Activated naive CD8-positive, alpha-beta T cell treated with anti-CD3 and anti-CD28 coated beads, Interleukin-2, amount 50 U/mL, for 24 hours (primary cell): ENCODE results near the gene SLC27A4.

Experiments used
- ATAC-seq: fragments of 150-1000 bp; cut with Tn5 transposase; one replicate; pipeline ENCODE4 v1.10.0; 2021
- DNase-seq: peaks from one replicate; pipeline ENCODE4 v3.0.0; 2021
- H3K27ac Mint-ChIP-seq: one replicate; pipeline ENCODE4 v1.8.0; 2021; ENCODE audit warnings: mild to moderate bottlenecking, mixed read lengths
- H3K27me3 Mint-ChIP-seq: one replicate; pipeline ENCODE4 v1.8.0; 2021; ENCODE audit warnings: mixed read lengths
- H3K36me3 Mint-ChIP-seq: one replicate; pipeline ENCODE4 v1.8.0; 2021; ENCODE audit warnings: low read depth, mixed read lengths
- H3K4me1 Mint-ChIP-seq: one replicate; pipeline ENCODE4 v1.8.0; 2021; ENCODE audit warnings: mixed read lengths
- H3K4me3 Mint-ChIP-seq: one replicate; pipeline ENCODE4 v1.8.0; 2021; ENCODE audit warnings: mild to moderate bottlenecking, moderate library complexity, mixed read lengths
- H3K9me3 Mint-ChIP-seq: one replicate; pipeline ENCODE4 v1.8.0; 2021; ENCODE audit warnings: mixed read lengths

Gene SLC27A4

DNA sequence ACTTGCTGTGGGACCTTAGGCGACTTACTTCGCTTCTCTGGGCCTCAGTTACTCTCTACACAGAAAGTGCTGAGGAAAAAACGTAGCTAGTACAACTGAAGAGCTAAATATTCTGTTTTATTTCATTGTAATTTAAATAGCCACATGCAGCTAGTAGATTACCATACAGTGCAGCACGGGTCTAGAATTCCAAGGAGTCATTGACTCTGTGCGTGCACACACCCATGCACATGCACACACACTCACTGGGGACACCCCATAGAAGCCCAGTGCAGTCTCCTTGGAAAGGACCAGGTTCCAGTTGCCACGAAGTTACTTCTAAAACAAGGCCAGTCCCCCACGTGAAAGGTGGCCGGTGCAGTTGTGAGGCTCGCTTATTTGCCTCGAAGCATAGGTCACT, 47.8 kb downstream of the SLC27A4 start:
- Mint-ChIP-seq H3K4me3 (no peak overlapping the region), H3K36me3 (peaks cover 14% of the 10 kb centered on the region), H3K27ac (no peak overlapping the region), H3K4me1 (no peaks in the 10 kb centered on the region), H3K9me3 (no peaks in the 10 kb centered on the region), H3K27me3 (no peaks in the 10 kb centered on the region)
- ATAC-seq (no peak), DNase-seq (no peak)

GRCh38 chr9:128389395-128390149, 49.2 kb downstream of the SLC27A4 start:
- Mint-ChIP-seq H3K4me1 (no peaks in the 10 kb centered on the region), H3K27ac (no peak overlapping the region), H3K36me3 (peaks cover 17% of the 10 kb centered on the region), H3K27me3 (no peaks in the 10 kb centered on the region), H3K4me3 (no peak overlapping the region), H3K9me3 (no peaks in the 10 kb centered on the region)
- no peak for DNase-seq
- no peak for ATAC-seq

DNA sequence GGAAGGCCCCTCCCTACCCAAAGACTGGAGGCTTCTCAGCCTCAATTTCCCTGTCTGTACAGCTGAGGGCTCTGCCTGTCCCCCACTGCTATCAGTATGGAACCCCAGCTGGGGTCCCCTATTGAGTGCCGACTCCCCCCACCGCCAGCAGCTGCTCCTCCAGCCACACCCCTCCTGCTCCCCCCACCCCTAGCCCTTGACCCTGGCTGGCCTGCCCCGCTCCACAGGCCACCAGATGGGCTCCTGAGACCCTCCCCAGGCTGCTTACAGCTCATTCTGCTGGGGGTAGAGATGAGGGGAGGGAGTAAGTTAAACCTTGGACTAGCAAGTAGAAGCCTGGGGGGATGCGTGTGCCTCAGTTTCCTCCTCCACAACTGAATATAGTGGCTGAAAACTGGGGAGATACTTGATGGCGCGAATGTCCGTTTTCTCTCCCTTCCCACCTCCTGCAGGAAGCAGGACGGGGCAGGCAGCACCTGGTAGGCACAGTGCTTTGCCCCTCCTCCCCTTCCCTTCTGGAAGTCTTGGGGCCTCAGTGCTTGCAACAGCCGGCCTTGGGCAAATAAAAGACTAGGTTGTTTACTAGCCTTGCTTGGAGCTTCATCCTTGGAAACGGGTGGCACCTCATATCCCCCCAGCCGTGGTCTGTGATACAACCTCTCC, 50.0 kb downstream of the SLC27A4 start:
- peaks cover 17% of the 10 kb centered on the region for H3K36me3 Mint-ChIP-seq
- no peak for ATAC-seq
- H3K27me3 Mint-ChIP-seq, result no peaks in the 10 kb centered on the region
- no peak for DNase-seq
- H3K4me1 Mint-ChIP-seq, result no peaks in the 10 kb centered on the region
- no peak overlapping the region for H3K4me3 Mint-ChIP-seq
- no peaks in the 10 kb centered on the region for H3K9me3 Mint-ChIP-seq
- no peak overlapping the region for H3K27ac Mint-ChIP-seq

DNA sequence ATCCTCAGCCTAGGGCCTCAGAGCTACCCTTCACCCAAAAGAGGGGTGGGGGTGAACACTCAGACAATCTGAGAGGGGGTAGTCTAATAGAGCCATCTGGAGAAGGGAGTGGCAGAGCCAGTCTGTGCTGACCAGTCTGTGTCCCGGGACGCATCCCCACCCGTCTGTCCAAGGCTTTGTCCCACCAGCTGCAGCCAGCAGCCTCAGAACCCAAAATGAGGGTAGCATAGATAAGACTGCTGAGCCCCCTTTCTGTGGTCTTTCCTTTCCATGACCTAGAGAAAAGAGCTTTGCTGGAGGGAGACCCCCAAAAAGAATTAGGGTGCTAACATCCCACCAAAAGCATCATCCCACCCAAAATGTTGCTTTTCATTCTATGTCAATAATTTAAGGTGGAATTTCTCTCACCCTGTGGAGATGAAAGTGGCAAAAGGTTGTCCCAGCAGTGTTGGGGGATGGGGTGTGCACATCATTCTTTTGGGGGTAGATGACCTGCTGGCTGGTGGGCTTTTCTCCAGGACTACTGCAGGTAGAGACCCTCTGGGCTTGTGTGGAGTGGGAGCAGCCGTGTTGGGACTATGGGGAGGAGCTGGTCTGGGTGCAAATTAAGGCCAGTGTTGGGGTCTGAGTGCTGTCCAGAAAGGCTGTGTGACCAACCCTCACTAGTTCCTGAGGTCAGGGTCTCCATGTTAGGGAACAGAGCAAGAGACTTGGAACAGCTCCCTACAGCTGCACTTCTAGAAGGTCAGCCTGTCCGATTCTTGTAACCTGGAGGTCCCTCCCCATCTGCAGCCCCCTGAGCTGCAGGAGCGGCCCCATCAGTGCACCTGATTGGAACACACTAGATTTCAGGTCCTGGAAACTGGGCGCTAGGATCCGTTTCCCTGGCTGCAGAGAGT, 50.7 kb downstream of the SLC27A4 start:
- H3K36me3 Mint-ChIP-seq, result peaks cover 17% of the 10 kb centered on the region
- DNase-seq (no peak), ATAC-seq (no peak)
- no peaks in the 10 kb centered on the region for H3K9me3 Mint-ChIP-seq
- H3K27me3 Mint-ChIP-seq, result no peaks in the 10 kb centered on the region
- no peaks in the 10 kb centered on the region for H3K4me1 Mint-ChIP-seq
- H3K27ac Mint-ChIP-seq, result no peak overlapping the region
- no peak overlapping the region for H3K4me3 Mint-ChIP-seq

DNA sequence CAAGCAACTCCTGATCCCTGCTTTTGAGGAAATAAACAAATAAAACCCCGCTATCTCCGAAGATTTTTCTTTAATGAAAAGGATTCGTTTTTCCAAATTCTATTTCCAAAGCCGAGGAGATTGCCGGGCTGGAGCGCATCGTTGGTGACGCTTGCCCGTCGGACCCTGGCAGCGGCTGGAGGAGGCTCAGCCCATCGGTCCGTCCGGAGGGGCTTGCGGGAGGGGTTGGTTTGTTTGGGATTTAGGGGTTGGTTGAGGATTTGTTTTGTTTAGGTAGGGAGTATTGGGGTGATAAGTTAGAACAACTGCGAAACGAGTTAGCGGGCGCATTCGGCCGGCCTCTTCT, 51.6 kb downstream of the SLC27A4 start:
- H3K36me3 Mint-ChIP-seq, result peaks cover 17% of the 10 kb centered on the region

DNA sequence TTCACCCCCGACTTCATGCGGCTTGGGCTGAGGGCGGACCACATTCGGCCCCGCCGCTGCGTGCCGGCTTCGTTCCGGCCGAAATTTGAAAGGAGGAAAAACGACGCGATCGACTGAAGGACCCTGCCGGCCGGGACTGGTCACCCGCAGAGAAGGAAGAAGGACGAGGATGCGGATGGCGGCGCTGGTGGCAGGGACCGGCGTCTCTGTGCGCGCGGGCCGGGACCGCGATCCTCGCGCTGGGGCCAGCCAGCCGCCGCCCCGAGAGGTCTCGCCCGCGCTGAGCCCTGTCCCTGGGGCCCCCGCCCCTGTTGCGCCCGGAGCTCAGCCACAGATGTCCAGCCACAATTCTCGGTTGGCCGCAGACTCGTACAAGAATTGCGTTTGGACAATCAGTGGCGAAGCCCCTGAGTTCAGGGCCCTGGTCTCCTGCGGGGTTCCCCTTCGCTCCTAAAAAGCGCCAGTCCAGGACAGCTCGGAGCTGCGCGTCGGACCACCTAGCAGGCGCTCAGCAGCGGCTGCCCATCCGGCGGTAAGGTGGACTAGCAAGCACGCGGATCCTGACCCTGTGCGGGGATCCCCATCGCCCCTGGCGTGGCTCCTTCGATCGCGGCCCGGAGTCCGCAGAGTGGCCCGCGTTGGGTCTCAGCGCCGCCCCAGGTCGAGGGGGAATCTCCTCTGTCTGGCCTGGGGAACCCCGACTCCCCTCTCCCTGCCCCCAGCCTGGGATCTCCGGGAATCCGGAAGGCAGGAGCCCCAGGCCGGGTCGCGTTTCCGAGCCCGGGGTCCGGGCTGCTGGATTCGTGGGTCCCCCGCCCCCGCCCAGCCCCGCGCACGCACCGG, 52.2 kb downstream of the SLC27A4 start:
- no peaks in the 10 kb centered on the region for H3K4me1 Mint-ChIP-seq
- H3K36me3 Mint-ChIP-seq, result peaks cover 17% of the 10 kb centered on the region
- DNase-seq (no peak), ATAC-seq (no peak)
- H3K9me3 Mint-ChIP-seq, result no peaks in the 10 kb centered on the region
- peaks cover 8% of the 10 kb centered on the region for H3K27me3 Mint-ChIP-seq
- H3K27ac Mint-ChIP-seq, result no peak overlapping the region
- no peak overlapping the region for H3K4me3 Mint-ChIP-seq

More for the DNA sequence above, 51.6 kb downstream of the SLC27A4 start:
- Mint-ChIP-seq H3K4me3 (no peak overlapping the region), H3K4me1 (no peaks in the 10 kb centered on the region), H3K27ac (no peak overlapping the region), H3K9me3 (no peaks in the 10 kb centered on the region), H3K27me3 (peaks cover 5% of the 10 kb centered on the region)
- DNase-seq, result no peak
- ATAC-seq, result no peak

DNA sequence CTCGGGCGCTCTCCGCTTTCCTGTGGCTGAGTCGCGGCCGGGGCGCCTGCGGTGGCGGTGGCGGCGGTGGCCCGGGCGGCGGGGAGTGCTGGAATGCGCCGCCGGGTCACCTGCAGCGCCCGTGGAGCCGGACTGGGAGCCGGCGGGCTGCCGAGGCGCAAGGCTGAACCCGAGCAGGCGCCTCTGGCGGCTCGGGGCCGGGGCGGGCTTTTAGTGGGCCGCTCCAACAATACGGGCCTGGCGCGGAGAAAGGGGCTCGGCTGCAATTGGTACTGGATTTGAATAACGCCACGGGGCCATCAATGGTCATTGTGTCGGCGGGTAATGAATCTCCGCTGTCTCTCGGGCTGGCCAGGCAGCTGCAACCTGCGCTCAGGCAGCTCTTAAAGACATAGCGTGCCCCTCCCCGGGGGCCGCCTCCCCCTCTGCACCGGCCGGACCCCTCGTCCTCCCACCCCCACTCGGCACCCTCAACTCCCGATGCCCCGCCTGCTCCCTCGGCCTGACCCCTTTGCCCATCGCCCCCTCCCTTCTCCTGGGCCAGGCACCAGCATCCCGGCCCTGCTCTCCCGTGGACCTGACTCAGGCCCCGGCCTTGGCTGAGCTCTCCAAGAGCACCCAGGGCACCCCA, 52.9 kb downstream of the SLC27A4 start:
- H3K9me3 Mint-ChIP-seq, result no peaks in the 10 kb centered on the region
- no peaks in the 10 kb centered on the region for H3K4me1 Mint-ChIP-seq
- H3K27me3 Mint-ChIP-seq, result peaks cover 10% of the 10 kb centered on the region
- DNase-seq, result no peak
- H3K36me3 Mint-ChIP-seq, result peaks cover 12% of the 10 kb centered on the region
- H3K4me3 Mint-ChIP-seq, result no peak overlapping the region
- ATAC-seq, result no peak
- H3K27ac Mint-ChIP-seq, result no peak overlapping the region

DNA sequence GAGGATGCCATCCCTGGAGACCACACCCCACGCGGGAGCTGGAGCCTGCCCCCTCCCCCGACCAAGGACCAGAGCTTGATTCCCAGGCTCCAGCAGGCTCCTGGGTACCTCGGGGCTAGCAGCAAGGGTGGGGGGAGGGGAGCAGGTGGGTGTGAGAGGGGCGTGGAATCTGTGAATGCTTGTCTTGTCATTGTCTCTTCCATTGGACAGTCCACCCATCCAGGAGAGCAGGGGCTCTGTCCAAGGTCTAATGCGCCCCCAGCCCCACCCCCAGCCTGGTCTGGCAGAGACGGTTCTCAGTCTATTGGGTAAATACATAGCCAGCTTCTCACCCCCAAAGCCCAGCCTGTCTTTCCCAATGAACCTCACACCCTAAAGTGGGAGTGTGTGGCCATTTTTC, 53.6 kb downstream of the SLC27A4 start:
- no peak overlapping the region for H3K27ac Mint-ChIP-seq

GRCh38 chr9:128394379-128395168, 54.2 kb downstream of the SLC27A4 start:
- Mint-ChIP-seq H3K4me3 (no peak overlapping the region), H3K9me3 (no peaks in the 10 kb centered on the region), H3K4me1 (no peaks in the 10 kb centered on the region), H3K36me3 (peaks cover 8% of the 10 kb centered on the region), H3K27ac (no peak overlapping the region), H3K27me3 (peaks cover 10% of the 10 kb centered on the region)
- ATAC-seq, result no peak
- no peak for DNase-seq

More for the DNA sequence above, 53.6 kb downstream of the SLC27A4 start:
- Mint-ChIP-seq H3K27me3 (peaks cover 10% of the 10 kb centered on the region), H3K4me1 (no peaks in the 10 kb centered on the region), H3K9me3 (no peaks in the 10 kb centered on the region), H3K36me3 (peaks cover 10% of the 10 kb centered on the region), H3K4me3 (no peak overlapping the region)
- ATAC-seq (no peak), DNase-seq (no peak)

DNA sequence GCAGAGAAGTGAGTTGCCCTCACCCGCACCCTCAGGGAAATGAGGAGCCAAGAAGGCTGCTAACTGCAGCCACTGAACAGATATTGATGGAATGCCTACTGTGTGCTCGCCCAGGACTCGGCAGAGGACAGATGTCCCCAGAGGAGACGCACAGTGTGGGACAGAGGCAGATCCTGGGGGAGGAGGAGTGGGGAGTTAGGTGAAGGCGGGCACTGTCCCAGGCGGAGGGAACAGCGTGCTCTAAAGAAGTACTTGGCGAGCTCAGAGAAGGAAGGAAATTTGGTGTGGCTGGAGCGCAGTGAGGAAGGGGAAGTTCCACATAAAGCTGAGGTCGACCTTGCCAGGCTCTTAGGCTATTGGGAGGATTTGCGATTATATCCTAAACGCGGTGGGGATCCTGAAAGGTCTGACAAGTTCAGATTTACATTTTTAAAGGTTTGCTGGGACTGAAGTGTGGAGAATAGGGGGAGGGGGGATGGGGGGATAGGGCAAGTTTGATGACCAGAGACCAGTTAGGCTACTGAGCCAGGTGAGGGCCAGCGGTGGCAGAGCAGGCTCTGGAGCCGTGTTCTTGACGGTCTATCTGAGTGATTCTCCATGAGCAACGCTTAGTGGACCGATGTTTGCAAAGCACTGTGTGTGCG, 56.8 kb downstream of the SLC27A4 start:
- no peak for DNase-seq
- Mint-ChIP-seq H3K4me1 (no peaks in the 10 kb centered on the region), H3K9me3 (no peaks in the 10 kb centered on the region), H3K4me3 (no peak overlapping the region), H3K27ac (no peak overlapping the region), H3K36me3 (peaks cover 5% of the 10 kb centered on the region), H3K27me3 (peaks cover 10% of the 10 kb centered on the region)
- no peak for ATAC-seq

GRCh38 chr9:128397831-128398230, 57.5 kb downstream of the SLC27A4 start:
- Mint-ChIP-seq H3K36me3 (peaks cover 3% of the 10 kb centered on the region), H3K27ac (peak overlapping the region; percentile 7), H3K9me3 (no peaks in the 10 kb centered on the region), H3K4me1 (no peaks in the 10 kb centered on the region), H3K4me3 (no peak overlapping the region), H3K27me3 (peaks cover 10% of the 10 kb centered on the region)
- ATAC-seq (no peak), DNase-seq (no peak)

- peaks cover 10% of the 10 kb centered on the region for H3K27me3 Mint-ChIP-seq
Measured at GRCh38 chr9:128399861-128400260, 59.5 kb downstream of the SLC27A4 start.

GRCh38 chr9:128404560-128404959, 64.2 kb downstream of the SLC27A4 start:
- ATAC-seq (no peak), DNase-seq (no peak)
- H3K9me3 Mint-ChIP-seq, result no peaks in the 10 kb centered on the region
- no peak overlapping the region for H3K27ac Mint-ChIP-seq
- no peaks in the 10 kb centered on the region for H3K4me1 Mint-ChIP-seq
- no peaks in the 10 kb centered on the region for H3K36me3 Mint-ChIP-seq
- H3K4me3 Mint-ChIP-seq, result no peak overlapping the region
- H3K27me3 Mint-ChIP-seq, result peaks cover 13% of the 10 kb centered on the region

More at GRCh38 chr9:128399861-128400260, 59.5 kb downstream of the SLC27A4 start:
- Mint-ChIP-seq H3K4me3 (no peak overlapping the region), H3K9me3 (no peaks in the 10 kb centered on the region), H3K27ac (no peak overlapping the region), H3K36me3 (no peaks in the 10 kb centered on the region), H3K4me1 (no peaks in the 10 kb centered on the region)
- no peak for DNase-seq
- no peak for ATAC-seq
